Colon (tissue), 2 donors: ENCODE data around the gene ORC5.
"Not testable (repeated sequence)": the region's sequence is repeated elsewhere in the genome, so short reads cannot be mapped to it uniquely, and the experiment has no call there.

Source experiments
- FAIRE-seq: peaks from 2 replicates; lab custom pipeline; 2012; peaks lifted over from hg19 to GRCh38; lab: Jason Lieb, UNC
- donor health status: control.
- donor health status: control.

Gene ORC5

DNA sequence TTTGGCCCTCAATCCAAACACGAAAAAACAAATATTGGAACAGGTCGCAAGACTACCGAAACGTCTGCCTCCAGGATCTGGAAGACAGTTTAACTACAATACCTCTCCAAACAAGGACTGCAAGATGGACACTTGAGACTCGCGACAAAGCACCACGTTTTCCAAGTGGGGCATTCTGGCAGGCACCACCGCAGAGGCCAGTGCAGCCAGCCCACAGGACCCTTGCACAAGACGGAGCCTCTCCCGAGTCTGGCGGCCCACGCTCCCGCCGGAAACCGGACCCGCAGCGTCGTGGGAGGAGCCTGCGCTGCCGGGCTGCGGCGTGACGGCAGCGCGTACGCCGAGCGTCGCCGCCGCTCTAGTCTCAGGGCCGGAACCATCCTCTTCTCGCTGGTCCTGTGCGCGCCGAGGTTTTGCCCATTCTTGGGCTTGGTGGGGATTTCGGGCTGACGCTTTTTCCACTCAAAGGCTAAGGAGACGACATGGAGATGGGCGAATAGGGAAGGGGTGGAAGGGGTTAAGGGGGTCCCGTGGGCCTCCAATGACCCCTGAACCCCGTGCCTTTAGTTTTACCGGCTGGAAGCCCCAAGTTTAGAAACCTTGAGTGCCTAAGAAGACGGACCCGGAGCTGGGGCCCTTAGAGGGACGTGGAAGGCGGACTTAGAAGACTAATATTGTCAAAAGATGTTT lies at the start of gene ORC5:
Gene ORC5, minus strand, starts transcription at position 283 of the 690 bp plus-strand sequence. Its CDS starts 109 bp downstream, at position 174.
- FAIRE-seq = no peak

GRCh38 chr7:104255616-104256015 lies 47.8 kb upstream of the ORC5 start:
- FAIRE-seq = no peak

GRCh38 chr7:104255194-104255593 lies 47.4 kb upstream of the ORC5 start:
- no peak for FAIRE-seq

DNA sequence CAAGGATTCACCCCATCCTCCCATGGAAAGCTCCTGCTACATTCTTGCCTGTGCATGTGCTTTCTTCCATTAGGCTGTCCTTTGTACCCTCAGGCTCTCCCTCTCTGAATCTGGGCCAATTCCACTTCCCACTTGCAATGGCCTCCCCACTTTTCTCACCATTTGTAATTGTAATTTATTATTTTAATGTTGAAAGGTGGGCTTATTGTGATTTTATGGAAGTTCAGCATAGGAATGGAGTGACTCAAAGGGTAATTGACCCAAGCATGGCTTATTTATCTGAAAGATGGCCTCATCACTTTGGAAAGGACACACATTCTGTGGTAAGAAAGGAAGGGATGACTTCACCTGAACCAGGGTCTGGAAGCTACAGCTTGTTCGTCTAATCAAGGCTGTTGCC lies 46.9 kb upstream of the ORC5 start:
- FAIRE-seq = no peak

DNA sequence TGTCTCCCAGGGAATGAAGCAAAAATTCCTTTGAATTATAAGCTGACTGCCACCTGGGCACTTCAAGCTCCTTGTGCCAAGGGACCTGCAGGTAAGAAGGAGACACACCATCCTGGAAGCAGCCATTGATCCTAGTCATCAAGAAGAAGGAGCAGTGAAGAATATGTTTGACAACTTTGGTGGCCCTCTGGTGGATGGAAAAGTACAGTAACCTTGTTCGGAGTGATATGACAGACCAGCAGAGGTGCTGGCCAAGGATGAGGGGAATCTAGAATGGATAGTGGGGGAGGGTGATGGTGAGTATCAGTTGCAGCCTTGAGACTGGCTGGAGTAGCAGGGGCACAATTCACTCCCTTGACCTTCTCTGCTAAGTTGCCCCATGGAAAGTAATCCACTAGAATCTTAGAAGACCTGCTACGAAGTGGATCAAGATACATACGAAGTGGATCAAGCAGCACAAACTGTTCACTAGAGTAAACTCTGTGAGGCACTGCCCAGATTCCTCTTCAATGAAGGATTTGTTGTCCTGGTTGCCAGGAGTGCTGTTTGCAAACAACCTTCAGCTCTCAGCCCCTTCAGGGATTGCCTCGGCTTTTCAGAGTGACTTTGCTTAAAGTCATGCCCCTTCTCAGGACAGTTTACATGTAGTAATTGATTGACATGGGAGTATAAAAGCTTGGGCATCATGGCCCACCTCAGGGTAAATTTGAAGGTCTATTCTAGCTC lies 44.8 kb upstream of the ORC5 start:
- FAIRE-seq = no peak

- no peak for FAIRE-seq
Measured at GRCh38 chr7:104242638-104243037, 34.8 kb upstream of the ORC5 start.

GRCh38 chr7:104241538-104242209 lies 33.9 kb upstream of the ORC5 start:
- no peak for FAIRE-seq

DNA sequence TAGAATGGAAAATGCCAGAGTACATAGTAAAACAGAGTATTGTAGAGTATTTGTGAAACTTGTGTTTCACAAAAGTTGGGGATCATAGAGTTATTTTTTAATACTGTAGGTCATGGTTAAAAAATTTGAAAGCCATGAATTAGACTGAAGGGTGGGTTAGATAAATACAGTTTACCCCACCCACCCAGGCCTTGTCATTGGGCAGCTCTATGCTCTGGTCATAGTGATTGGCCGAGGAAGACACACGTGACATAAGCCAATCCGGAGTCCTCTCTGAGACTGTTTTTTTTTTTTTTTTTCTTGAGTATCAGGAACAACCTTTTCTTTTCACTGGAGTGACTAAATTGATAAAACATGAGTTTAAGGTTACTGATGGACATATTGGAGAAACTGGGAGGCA lies 33.3 kb upstream of the ORC5 start:
- no peak for FAIRE-seq

DNA sequence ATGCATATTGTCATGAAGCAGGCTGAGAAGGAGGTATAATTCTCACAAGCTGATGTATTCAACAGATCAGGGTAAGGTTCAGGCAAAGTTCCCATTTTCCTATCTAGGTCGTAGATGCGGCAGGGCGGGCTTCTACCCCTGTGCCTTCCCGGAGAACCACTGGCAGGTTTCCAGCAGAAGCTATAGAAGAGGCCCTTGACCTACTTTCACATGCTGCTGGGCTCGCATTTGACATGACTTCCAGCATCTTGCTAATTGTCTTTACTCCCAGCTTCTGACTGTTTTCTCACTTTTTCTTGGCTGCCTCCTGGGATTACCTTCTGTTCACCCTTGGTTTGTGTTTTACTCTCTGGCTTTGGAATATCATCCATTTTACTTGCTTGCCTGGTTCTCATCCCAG lies 32.6 kb upstream of the ORC5 start:
- no peak for FAIRE-seq

GRCh38 chr7:104234990-104235389 lies 27.2 kb upstream of the ORC5 start:
- FAIRE-seq = not testable (repeated sequence)

DNA sequence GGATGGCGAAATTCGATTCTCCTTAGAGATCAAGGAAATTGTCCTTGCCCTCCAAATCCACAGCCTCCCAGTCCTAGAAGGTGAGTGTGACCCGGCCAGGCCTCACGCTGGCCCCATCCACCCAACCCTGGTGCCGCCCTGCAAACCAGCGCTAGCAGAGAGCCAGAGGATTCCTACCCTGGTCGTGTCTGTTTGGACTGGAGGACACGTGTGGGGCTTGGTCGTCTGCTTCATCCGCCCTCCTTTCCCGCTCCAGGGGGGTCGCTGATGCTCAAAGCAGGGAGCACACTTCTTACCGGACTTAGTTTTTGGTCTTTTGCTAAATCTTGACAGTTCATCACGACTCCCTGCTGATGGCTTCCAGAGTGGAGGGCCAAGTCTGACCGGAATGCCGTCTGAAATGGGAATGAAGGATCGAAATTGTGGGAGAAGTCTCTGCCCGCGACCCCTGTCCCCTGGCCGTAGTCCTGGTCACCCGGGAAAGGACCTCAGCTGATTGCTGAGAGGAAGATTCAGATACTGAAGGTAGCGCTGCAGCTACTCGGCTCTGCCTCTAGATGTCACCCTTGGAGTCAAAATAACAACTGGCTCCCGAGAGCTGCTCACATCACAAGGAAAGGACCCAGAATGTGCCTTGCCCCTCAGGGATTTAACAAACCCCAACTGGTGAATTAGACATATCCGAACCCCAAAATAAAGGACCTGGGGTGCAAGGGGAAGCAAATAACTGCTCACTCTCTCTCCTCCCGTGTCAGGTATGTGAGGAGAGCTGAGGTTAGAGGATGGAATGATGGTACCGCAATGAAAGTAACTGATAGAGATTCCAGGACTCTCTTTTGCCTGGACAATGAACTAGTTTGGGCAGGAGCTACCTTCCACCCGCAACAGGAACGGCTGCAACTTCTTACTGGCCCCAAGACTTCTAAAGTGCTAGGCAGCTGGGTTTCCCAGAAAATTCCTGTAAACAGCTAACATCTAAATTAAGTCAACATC lies 23.5 kb upstream of the ORC5 start:
- no peak for FAIRE-seq

GRCh38 chr7:104230606-104231005 lies 22.8 kb upstream of the ORC5 start:
- FAIRE-seq = no peak

GRCh38 chr7:104228442-104228841 lies 20.6 kb upstream of the ORC5 start:
- no peak for FAIRE-seq

- FAIRE-seq = no peak
Measured at GRCh38 chr7:104225451-104225850, 17.6 kb upstream of the ORC5 start.

- FAIRE-seq = no peak
Measured at GRCh38 chr7:104217620-104218019, 9.8 kb upstream of the ORC5 start.

GRCh38 chr7:104209063-104209462 lies 1.2 kb upstream of the ORC5 start:
- FAIRE-seq = no peak

DNA sequence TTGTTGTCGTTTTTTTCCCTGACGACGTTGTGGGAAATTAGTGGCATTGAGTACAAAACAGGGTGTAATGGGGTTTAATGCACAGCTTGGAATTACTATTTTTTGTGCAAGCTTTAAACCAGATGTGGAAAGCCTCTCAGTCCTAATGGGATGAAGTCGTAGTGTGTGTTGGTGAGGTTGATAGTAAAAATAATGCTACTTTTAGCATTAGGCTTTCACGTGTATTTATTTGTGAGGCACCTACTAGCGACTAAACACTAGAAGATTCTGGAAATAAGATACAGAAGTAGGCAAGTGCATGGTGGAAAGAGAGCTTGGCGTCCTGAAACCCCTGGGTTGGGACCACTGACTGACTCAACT lies 588 bp upstream of the ORC5 start:
- no peak for FAIRE-seq

GRCh38 chr7:104207348-104207730 lies 474 bp downstream of the ORC5 start:
- no peak for FAIRE-seq

DNA sequence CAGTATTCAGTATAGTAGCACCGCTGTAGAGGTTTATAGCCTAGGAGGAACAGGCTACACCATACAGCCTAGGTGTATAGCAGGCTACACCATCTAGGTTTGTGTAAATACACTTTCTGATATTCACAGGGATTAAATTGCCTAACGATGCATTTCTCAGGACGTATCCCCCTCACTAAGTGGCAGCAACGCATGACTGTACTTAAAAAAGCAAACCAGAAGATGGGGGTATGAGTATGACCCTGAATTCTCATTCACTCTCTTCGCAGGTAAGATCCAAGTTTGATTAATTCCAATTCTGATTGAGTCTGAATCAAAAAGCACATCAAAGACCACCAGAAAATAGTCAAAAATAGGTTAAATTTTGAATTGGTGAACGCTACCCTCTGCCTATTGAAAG lies 972 bp downstream of the ORC5 start:
- FAIRE-seq = no peak

- no peak for FAIRE-seq
Measured at GRCh38 chr7:104198673-104199278, 9.0 kb downstream of the ORC5 start.

DNA sequence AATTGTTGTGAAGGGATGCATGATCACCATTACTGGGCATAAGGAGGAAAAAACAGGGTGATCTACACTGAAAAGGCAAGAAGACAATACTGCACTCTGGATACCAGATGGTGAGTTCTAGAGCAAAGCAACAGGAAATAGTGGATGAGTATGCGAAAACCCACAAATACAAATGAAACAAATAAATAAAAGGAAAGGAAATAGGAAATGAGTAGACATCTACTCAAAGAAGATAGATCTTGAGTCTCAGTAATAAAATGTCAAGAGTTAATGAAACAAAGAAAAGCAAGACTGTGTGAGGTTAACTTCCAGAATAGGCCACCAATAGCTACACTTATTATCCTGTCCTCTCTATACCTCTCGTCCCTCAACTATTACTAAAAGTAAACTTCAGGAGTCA lies 11.7 kb downstream of the ORC5 start:
- no peak for FAIRE-seq

DNA sequence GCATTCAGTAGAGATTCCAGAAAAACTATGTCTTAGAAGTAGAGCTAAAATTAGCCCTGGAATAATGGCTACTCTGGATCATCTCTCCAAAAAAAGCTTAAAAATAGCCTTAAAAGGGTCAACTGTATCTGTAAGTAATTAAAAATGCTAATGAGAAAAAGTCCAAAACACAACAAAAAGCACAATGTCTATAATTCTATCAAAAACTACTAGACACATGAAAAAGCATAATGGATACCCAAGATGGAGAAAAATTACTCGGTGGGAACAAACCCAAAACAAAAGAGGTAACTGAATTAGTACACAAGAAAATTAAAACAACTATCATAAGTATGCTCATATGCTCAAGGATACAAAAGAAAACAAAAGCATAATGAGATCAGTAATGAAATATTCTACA lies 15.4 kb downstream of the ORC5 start:
- FAIRE-seq = no peak
